Measurements from ENCODE around the gene TIE1. TPM values are rescaled to one million over a fixed set of nuclear protein-coding genes. Genes with fewer than 3 reads are reported as not detected.

The TIE1 gene
- total and polyA plus RNA-seq, 2 of the 13 experiments (the other 11 are each of a cell fraction or from before 2014, with no cell fraction given), result 0.58 to 0.84 TPM

DNA sequence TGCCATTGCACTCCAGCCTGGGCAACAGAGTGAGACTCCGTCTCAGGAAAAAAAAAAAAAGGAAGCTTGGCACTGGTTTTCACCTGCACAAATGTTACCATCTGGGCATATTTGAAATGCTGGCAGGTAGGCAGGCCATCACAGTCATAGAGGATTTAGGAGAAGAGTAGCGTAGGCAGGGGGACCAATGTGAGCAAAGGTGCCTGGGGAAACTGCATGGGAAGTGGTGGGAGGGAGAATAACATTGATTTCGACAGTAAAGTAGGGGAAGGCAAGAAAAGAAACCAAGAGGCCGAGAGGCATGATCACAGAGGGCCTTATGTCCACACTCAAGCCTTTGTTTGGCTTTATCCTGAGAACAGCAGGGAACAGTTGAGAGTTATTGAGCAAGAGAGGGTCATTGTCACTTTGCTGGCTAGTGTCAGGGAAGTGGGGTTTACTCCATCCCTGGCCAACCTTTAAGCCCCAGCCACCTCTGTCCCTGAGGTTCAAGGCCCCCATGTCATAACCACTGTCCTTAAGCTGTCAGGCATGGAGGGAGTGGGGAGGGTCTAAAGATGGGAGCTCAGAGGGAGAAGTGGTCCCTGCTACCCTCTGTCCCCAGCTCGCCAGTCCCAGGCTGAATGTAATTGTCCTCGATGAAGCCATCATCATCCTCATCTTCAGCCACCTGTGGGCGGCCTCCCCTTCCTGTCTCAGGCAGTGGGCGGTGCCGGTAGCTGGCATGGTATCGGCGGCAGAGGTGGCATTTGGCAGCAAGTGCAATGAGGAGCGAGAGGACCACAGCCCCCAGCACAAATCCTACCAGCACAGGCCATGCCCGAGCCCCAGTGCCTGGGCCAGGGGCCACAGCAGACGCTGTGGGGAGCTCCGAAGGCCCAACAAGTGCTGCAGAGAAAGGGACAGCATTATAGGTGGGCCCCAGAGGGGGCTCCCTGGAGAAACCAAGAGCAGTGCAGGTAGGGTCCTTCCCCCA lies 18.3 kb upstream of the TIE1 start (continued):
- TF ChIP-seq PAXIP1 (CRISPR knock-in tag; conservative IDR thresholded peaks at IDR 0.05) (peak; percentile 72), PRDM4 (CRISPR knock-in tag; IDR thresholded peaks at IDR 0.05; ENCODE audit: borderline replicate concordance) (no peak), HMGA1 (CRISPR knock-in tag; conservative IDR thresholded peaks at IDR 0.05) (no peak), ZNF335 (CRISPR knock-in tag; IDR thresholded peaks at IDR 0.05) (0 out of 2 replicates have a peak, but pooled peaks have one; percentile 38), ZNF572 (CRISPR knock-in tag; IDR thresholded peaks at IDR 0.05) (no peak), BRCA1 (CRISPR knock-in tag; IDR thresholded peaks at IDR 0.05) (no peak), ZBTB21 (CRISPR knock-in tag; IDR thresholded peaks at IDR 0.05) (no peak), ZNF788 (CRISPR knock-in tag; IDR thresholded peaks at IDR 0.05; ENCODE audit: borderline replicate concordance) (no peak), ZSCAN20 (CRISPR knock-in tag; IDR thresholded peaks at IDR 0.05; ENCODE audit: borderline replicate concordance) (no peak), SP140L (CRISPR knock-in tag; IDR thresholded peaks at IDR 0.05; ENCODE audit: borderline replicate concordance) (no peak), HDAC6 (IDR thresholded peaks at IDR 0.05; ENCODE audit: low read depth, low read length) (no peak), ZNF33B (CRISPR knock-in tag; IDR thresholded peaks at IDR 0.05) (no peak), EEA1 (CRISPR knock-in tag; IDR thresholded peaks at IDR 0.05; ENCODE audit: borderline replicate concordance) (no peak), ZC3H13 (CRISPR knock-in tag; IDR thresholded peaks at IDR 0.05) (no peak), SYNCRIP (IDR thresholded peaks at IDR 0.05; ENCODE audit: insufficient read depth, low read depth, low read length) (no peak)
- TF ChIP-seq, protein P1, sequence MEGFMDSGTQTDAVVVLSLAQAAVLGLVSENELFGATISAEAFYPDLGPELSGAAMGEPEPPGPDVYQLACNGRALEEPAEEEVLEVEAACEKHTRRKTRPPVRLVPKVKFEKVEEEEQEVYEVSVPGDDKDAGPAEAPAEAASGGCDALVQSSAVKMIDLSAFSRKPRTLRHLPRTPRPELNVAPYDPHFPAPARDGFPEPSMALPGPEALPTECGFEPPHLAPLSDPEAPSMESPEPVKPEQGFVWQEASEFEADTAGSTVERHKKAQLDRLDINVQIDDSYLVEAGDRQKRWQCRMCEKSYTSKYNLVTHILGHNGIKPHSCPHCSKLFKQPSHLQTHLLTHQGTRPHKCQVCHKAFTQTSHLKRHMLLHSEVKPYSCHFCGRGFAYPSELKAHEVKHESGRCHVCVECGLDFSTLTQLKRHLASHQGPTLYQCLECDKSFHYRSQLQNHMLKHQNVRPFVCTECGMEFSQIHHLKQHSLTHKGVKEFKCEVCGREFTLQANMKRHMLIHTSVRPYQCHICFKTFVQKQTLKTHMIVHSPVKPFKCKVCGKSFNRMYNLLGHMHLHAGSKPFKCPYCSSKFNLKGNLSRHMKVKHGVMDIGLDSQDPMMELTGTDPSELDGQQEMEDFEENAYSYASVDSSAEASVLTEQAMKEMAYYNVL (CRISPR knock-in tag; IDR thresholded peaks at IDR 0.05; ENCODE audit: borderline replicate concordance), result peak; percentile 64; the same call in 1 of the 2 replicates
- TF ChIP-seq, protein P2, sequence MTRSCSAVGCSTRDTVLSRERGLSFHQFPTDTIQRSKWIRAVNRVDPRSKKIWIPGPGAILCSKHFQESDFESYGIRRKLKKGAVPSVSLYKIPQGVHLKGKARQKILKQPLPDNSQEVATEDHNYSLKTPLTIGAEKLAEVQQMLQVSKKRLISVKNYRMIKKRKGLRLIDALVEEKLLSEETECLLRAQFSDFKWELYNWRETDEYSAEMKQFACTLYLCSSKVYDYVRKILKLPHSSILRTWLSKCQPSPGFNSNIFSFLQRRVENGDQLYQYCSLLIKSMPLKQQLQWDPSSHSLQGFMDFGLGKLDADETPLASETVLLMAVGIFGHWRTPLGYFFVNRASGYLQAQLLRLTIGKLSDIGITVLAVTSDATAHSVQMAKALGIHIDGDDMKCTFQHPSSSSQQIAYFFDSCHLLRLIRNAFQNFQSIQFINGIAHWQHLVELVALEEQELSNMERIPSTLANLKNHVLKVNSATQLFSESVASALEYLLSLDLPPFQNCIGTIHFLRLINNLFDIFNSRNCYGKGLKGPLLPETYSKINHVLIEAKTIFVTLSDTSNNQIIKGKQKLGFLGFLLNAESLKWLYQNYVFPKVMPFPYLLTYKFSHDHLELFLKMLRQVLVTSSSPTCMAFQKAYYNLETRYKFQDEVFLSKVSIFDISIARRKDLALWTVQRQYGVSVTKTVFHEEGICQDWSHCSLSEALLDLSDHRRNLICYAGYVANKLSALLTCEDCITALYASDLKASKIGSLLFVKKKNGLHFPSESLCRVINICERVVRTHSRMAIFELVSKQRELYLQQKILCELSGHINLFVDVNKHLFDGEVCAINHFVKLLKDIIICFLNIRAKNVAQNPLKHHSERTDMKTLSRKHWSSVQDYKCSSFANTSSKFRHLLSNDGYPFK (CRISPR knock-in tag; IDR thresholded peaks at IDR 0.05; ENCODE audit: borderline replicate concordance), result no peak

Measured in HepG2 (cell line).